Lung (tissue), 12 donors: ENCODE data around the gene USP4. TPM values are rescaled to one million over a fixed set of nuclear protein-coding genes. Genes with fewer than 3 reads are reported as not detected.

Source experiments
- ATAC-seq: fragments of 200-7000 bp; cut with Tn5 transposase; one replicate; pipeline ENCODE4 v1.9.1; 2020; ENCODE audit warnings: moderate number of reproducible peaks; ENCODE audit not compliant: insufficient read depth, low FRiP score
- DNase-seq, 3 donors: peaks; one replicate each; pipeline ENCODE4 v3.0.0-alpha.2; 2013 to 2017
- H3K27ac ChIP-seq, 2 donors: one replicate each; pipeline ENCODE4 v1.5.1; 2013; ENCODE audit warnings: mild to moderate bottlenecking in 2 of 2, moderate library complexity in 2 of 2, control low read depth in 1 of 2, inconsistent platforms in 1 of 2, low read depth in 1 of 2, low read length in 1 of 2
- H3K27me3 ChIP-seq, 3 donors: one replicate each; pipeline ENCODE4 v1.5.1; 2013; ENCODE audit warnings: low read length in 2 of 3; ENCODE audit not compliant: control insufficient read depth in 3 of 3, insufficient read depth in 3 of 3
- H3K36me3 ChIP-seq, 4 donors: one replicate each; pipeline ENCODE4 v1.5.1; 2013; ENCODE audit warnings: low read length in 4 of 4, mild to moderate bottlenecking in 1 of 4, moderate library complexity in 1 of 4; ENCODE audit not compliant: control insufficient read depth in 4 of 4, insufficient read depth in 4 of 4
- H3K4me1 ChIP-seq, 5 donors: one replicate each; pipeline ENCODE4 v1.5.1; 2013; ENCODE audit warnings: low read length in 5 of 5, mild to moderate bottlenecking in 2 of 5, moderate library complexity in 1 of 5; ENCODE audit not compliant: control insufficient read depth in 5 of 5, insufficient read depth in 5 of 5
- H3K4me3 ChIP-seq: one replicate; pipeline ENCODE4 v1.5.1; 2013; ENCODE audit warnings: mild to moderate bottlenecking, control low read depth, moderate library complexity
- H3K9ac ChIP-seq, 2 donors: one replicate each; pipeline ENCODE4 v1.5.1; 2013; ENCODE audit warnings: low read length in 2 of 2, control low read depth in 1 of 2; ENCODE audit not compliant: insufficient read depth in 1 of 2
- H3K9me3 ChIP-seq, 4 donors: one replicate each; pipeline ENCODE4 v1.5.1; 2013; ENCODE audit warnings: low read length in 3 of 4, mild to moderate bottlenecking in 1 of 4, moderate library complexity in 1 of 4; ENCODE audit not compliant: control insufficient read depth in 4 of 4, insufficient read depth in 3 of 4
- CTCF ChIP-seq: IDR thresholded peaks from 2 replicates; pipeline ENCODE4 v1.5.1; 2012; ENCODE audit warnings: mild to moderate bottlenecking; ENCODE audit errors: control extremely low read depth, extremely low read depth
- WGBS, 2 donors: extraction: QIAGEN DNeasy Blood & Tissue Kit; methylation state at CpG; one replicate each; pipeline ENCODE4 v1.1.7; 2013; 5-methylcytosine and 5-hydroxymethylcytosine counted together
- polyA plus RNA-seq, 2 donors: library from polyadenylated mRNA; stranded (reverse); fragments of 200-250 nt; gene quantifications; one replicate each; pipeline ENCODE4 v1.2.1, GENCODE V29; 2013
- total RNA-seq, 2 donors: library from RNA; depleted of rRNA in 1 of 2; stranded (reverse); fragments of >200 nt in 1 of 2; gene quantifications; one replicate each; pipeline ENCODE4 v1.2.1, GENCODE V29; 2014 to 2021
- donor health status: control.
- donor health status: control.
- donor health status: Bipolar disorder and iron deficiency.
- donor health status: healthy.
- donor health status: DM: yes; HTN: yes; CAD: no.

Gene USP4
- total and polyA plus RNA-seq, 4 donors: 39.4 to 72.4 (median 54.7) TPM

DNA sequence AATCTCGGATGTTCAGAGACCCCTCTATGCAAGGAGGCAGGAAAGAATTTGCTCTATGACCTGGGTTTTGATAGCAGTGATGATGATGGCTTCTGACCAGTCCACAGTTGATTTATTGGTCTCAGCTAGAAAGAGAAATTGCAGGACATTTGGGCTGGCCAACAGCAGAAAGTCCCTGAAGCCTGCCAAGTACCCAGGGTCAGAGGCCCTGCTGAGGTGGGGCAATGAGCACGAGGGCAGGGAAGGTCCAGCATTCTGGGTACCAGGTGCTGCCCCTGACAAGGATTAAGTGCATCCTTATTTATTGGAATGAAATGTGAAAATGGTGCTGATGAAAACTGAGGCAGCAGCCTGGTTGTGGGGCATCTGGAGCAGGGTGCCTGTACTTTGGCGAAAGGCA lies 82.7 kb downstream of the USP4 start:
- no peak overlapping the region for H3K4me3 ChIP-seq
- no peaks in the 10 kb centered on the region for H3K27me3 ChIP-seq
- 74 to 86% methylated on average over 3 of the region's 3 CpGs for WGBS, 2 donors
- ATAC-seq: no peak
- H3K4me1 ChIP-seq: no peaks in the 10 kb centered on the region
- no peak overlapping the region for H3K27ac ChIP-seq
- H3K36me3 ChIP-seq: no peaks in the 10 kb centered on the region
- H3K9me3 ChIP-seq: no peaks in the 10 kb centered on the region
- no peak for DNase-seq
- no peak for TF ChIP-seq CTCF
- no peak overlapping the region for H3K9ac ChIP-seq

DNA sequence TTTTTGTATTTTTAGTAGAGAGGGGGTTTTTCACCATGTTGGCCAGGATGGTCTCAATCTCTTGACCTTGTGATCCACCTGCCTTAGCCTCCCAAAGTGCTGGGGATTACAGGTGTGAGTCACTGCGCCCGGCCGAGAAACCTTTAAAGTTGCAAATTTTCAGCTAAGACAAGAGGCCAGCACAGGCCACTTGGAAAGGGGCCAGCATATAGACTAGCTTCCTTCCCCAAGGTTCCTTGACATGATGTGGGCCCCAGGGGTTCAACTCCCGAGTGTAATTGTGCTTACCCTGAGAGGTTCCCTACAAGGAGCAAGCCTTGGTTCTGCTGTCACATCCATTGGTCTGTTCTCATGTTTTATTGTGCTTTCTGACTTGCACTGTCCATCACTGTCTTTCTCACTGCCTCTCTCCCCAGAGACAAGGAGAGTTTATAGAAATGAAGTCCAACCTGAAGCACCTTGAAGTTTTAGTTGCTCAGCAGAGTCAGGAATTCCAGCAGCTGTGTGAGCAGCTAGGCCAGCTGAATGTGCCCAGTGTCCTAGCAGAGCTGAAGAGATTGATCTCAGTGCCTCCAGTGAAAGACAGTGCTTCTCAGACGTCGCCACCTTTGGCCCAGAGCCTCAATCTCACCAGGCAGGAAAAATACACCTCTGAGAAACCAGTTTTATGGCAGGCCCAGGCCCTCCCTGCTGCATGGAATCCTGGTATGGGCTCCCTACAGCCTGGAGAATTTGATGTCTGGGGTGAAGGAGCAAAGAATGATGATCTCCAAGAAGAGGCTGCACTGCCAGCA lies 83.9 kb downstream of the USP4 start:
- Histone ChIP-seq H3K27me3 (no peaks in the 10 kb centered on the region), H3K9ac (no peak overlapping the region), H3K4me1 (no peaks in the 10 kb centered on the region), H3K9me3 (no peaks in the 10 kb centered on the region), H3K27ac (no peak overlapping the region), H3K4me3 (no peak overlapping the region), H3K36me3 (no peaks in the 10 kb centered on the region)
- no peak for DNase-seq
- 62 to 74% methylated on average over 6 of the region's 6 CpGs for WGBS, 2 donors
- no peak for ATAC-seq
- TF ChIP-seq CTCF: no peak

DNA sequence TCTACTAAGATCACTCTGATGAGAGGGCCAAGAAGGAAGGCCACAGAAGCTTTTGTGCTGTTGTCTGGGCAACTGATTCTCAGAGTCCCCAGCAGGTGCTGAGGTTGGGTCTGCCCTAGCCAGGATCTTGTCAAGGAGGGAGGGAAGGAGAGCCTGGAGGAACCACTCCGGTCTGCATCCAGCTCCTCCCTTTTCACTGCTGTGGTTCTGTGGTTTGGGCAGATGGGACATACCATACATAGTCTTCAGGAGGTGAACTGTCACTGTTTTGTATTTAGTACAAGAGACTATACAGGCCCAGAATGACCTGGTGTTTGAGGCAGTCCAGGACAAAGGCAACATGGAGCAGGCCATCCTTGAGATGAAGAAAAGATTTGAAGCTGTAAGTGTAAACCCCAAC lies 84.7 kb downstream of the USP4 start:
- no peak for TF ChIP-seq CTCF
- H3K9me3 ChIP-seq: no peaks in the 10 kb centered on the region
- ATAC-seq (no peak), DNase-seq (no peak)
- H3K36me3 ChIP-seq: no peaks in the 10 kb centered on the region
- WGBS, 2 donors: 55 to 57% methylated on average over 1 of the region's 1 CpG
- no peak overlapping the region for H3K27ac ChIP-seq
- H3K4me1 ChIP-seq: no peaks in the 10 kb centered on the region
- no peak overlapping the region for H3K4me3 ChIP-seq
- H3K27me3 ChIP-seq: no peaks in the 10 kb centered on the region
- H3K9ac ChIP-seq: no peak overlapping the region

DNA sequence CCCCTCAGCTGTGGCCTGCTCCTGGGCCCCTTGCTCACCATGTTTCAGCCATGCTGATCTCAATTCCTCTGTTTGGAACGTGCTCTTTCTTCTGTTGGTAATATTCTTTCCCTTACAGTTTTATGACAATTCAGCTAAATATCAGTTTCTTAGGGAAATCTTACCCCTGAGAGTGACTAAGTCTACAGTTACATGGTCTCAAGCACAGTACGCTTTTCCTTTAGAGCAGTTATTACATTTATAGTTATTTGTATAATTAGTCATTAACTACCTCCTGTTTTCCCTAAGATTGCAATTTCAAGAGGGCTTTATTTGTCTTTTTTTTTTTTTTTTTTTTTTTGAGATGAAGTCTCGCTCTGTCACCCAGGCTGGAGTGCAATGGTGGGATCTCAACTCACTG lies 86.3 kb downstream of the USP4 start:
- Histone ChIP-seq H3K9me3 (no peaks in the 10 kb centered on the region), H3K27me3 (no peaks in the 10 kb centered on the region), H3K4me3 (no peak overlapping the region), H3K36me3 (no peaks in the 10 kb centered on the region), H3K9ac (no peak overlapping the region), H3K4me1 (peaks cover 0 to 5% (median 0%) of the 10 kb centered on the region in 5 donors), H3K27ac (no peak overlapping the region)
- TF ChIP-seq CTCF: no peak
- DNase-seq (no peak), ATAC-seq (no peak)
- 88 to 92% methylated on average over 3 of the region's 3 CpGs for WGBS, 2 donors
